ENCODE measurements around the gene TMEM9B. TPM values are rescaled to one million over a fixed set of nuclear protein-coding genes. Genes with fewer than 3 reads are reported as not detected.

Gene TMEM9B
- total RNA-seq, 1 donor from 2014 or later = 39.7 TPM

DNA sequence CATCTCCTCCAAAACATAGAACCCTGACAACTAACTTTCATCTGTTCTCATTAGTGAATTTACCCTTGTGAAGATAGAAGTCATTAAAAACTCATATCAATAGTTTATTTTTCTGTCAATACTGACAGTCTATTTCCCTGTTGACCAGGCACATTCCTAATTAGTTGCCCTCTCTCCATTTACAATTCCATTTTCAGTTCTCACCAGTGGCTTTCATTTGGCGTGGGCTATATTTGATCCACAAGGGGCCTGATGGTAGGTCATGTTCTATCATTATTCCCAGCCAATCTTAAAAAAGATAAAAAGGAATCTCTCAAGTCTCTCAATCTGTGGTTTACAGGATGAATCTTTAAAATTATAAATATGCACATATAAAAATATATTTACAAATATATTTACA, 57.1 kb downstream of the TMEM9B start:
- no peak for DNase-seq
- ATAC-seq (ENCODE audit: poor library complexity) = no peak
- intact Hi-C loops (cut with DNase I) = no loop called here

GRCh38 chr11:8905528-8906165, 58.6 kb downstream of the TMEM9B start:
- intact Hi-C loops (cut with DNase I) = no loop called here
- ATAC-seq (ENCODE audit: poor library complexity) = no peak
- no peak for DNase-seq

- intact Hi-C loops (cut with DNase I) = no loop called here
- no peak for ATAC-seq (ENCODE audit: poor library complexity)
- DNase-seq = no peak
Measured at GRCh38 chr11:8899119-8899753, 65.0 kb downstream of the TMEM9B start.

Other genes starting within 250 kb of the TMEM9B start
- gene AKIP1, start 53.3 kb downstream of the TMEM9B start, total RNA-seq = 26.8 TPM
- gene C11orf16, start 31.5 kb downstream of the TMEM9B start, total RNA-seq = not detected
- not detected for gene ASCL3, start 21.4 kb downstream of the TMEM9B start, total RNA-seq
- 1.0 TPM for gene NRIP3, start 39.6 kb upstream of the TMEM9B start, total RNA-seq
- 1.9 TPM for gene SCUBE2, start 127.2 kb upstream of the TMEM9B start, total RNA-seq

Data from Right ventricle myocardium superior (tissue), 1 donor.